Measurements from ENCODE around the gene PGAM5.
"Not testable (repeated sequence)": the region's sequence is repeated elsewhere in the genome, so short reads cannot be mapped to it uniquely, and the experiment has no call there.

Gene PGAM5

DNA sequence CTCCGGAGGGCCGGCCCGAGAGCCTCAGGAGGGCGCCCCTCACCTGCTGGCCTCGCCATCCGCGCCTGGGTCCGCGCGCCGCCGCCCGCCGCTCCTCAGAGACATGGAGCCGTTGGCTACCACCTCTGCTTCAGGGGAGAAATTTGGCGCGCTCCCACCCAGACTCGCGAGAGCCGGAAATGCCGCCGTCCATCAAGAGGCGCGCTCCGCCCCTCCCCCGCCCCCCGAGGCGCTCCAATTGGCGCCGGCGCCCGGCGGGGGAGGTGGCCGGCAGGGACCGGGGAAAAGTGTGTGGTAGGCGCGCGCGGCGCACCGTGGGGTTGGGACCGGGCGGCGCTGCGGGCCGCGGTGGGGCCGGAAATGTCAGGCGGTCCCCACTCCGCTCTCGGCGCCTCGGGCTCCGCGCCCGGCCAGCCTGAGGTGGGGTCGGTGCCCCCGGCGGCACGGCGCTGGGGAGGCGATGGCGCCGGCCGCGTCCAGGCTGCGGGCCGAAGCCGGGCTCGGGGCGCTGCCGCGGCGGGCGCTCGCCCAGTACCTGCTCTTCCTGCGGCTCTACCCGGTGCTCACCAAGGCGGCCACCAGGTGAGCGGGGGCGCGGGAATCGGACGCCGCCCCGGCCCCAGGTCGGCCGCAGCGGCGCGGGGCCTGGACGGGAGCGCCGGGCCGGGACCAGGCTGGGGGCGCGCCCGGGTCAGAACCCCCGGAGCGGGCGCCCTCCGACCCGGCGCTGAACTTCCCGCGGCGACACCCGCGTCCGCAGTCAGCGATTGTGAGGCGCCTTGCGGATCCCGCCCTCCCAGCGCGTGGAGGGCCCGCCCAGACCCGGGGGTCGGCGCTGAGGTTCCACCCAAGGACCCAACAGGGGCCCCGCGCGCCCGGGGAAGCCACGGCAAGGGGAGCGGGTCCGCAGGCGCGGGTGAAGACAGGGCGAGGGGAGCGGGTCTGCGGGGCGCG is 23.2 kb upstream of the PGAM5 start, which contains the start of the genes POLE and PXMP2:
TSS of gene POLE (minus strand) at position 132 of the 954 bp plus-strand sequence. CDS start at position 105, 27 bp downstream.
TSS of gene PXMP2 (plus strand) at position 377 of the 954 bp plus-strand sequence. CDS start at position 461, 84 bp downstream.
- in situ Hi-C loops (cut with MboI; ENCODE audit: low sequenced_read_pairs) = no loop called here

DNA sequence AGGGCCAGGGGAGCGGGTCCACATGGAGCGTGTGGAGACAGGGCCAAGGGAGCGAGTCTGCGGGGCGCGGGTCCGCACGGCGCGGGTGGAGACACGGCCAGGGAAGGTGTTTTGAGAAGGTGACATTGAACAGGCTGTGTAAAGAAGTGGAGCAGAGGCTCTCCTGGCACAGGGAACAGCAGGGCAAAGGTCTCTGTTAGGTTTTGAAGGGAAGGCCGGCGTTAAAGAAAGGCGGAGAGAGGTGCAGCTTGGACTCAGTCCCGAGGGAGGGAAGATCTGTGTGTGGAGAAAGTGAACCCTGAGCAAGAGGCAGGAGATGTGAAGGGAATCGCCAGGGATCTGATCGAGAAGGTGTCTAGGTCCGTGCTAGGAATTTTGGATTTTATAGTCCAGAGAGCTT is 21.4 kb upstream of the PGAM5 start:
- in situ Hi-C loops (cut with MboI; ENCODE audit: low sequenced_read_pairs) = no loop called here

DNA sequence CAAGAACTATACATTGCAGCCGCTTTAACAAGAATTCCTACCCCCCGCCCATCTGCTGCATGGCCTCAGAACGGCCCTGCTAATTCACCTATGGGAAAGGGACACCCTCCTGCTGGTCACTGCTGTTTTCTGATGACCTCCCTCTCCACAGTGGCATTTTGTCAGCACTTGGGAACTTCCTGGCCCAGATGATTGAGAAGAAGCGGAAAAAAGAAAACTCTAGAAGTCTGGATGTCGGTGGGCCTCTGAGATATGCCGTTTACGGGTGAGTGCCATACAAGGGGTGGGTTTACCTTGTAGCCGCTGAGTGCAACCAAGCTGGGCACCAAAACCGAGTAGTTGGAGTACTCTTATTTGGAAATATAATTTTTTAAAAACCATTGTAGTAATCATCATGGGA is 20.5 kb upstream of the PGAM5 start:
- in situ Hi-C loops (cut with MboI; ENCODE audit: low sequenced_read_pairs) = no loop called here

DNA sequence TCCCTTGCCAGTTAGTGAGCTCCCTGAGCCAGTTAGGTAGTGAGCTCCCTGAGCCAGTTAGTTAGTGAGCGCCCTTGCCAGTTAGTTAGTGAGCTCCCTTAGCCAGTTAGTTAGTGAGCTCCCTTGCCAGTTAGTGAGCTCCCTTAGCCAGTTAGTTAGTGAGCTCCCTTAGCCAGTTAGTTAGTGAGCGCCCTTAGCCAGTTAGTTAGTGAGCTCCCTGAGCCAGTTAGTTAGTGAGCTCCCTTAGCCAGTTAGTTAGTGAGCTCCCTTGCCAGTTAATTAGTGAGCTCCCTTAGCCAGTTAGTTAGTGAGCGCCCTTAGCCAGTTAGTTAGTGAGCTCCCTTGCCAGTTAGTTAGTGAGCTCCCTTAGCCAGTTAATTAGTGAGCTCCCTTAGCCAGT is 18.6 kb upstream of the PGAM5 start:
- in situ Hi-C loops (cut with MboI; ENCODE audit: low sequenced_read_pairs) = not testable (repeated sequence)

DNA sequence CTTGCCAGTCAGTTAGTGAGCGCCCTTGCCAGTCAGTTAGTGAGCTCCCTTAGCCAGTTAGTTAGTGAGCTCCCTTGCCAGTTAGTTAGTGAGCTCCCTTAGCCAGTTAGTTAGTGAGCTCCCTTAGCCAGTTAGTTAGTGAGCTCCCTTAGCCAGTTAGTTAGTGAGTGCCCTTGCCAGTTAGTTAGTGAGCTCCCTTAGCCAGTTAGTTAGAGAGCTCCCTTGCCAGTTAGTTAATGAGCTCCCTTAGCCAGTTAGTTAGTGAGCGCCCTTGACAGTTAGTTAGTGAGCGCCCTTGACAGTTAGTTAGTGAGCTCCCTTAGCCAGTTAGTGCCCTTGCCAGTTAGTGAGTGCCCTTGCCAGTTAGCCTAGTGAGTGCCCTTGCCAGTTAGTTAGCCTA is 15.8 kb upstream of the PGAM5 start:
- in situ Hi-C loops (cut with MboI; ENCODE audit: low sequenced_read_pairs) = not testable (repeated sequence)

DNA sequence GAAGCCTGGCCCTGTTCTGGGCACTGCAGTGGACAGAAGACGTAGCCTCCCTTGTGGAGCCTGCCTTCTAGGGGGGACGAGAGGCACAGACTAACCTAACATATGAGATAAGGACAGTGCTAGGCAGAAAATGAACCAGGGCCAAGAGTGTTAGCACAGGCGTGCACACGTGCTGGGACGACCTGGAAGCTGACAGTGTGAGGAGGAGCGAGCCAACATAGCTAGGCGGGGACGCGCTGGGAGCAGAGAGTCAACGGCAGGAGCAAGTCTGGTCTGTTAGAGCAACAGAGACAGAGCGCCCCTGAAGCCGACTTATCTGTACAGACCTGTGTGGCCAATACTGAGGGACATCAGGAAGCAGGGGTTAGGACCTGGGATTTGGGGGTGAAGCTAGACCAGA is 15.2 kb upstream of the PGAM5 start:
- in situ Hi-C loops (cut with MboI; ENCODE audit: low sequenced_read_pairs) = no loop called here

DNA sequence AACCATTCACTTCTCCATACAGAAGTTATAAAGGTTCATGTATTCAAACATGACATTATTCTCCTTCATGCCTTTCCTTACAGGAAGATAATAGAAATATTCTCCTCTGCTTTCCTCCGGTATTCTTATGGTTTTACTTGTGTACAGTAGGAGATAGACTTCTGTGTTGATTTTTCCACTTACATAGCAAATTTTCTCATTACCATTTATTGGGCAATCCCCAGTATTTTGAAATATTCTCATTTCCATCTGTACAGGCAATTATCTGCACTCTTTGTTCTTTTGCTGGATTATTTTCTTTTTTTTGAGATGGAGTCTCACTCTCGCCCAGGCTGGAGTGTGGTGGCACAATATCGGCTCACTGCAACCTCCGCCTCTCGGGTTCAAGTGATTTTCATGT is 12.3 kb upstream of the PGAM5 start:
- in situ Hi-C loops (cut with MboI; ENCODE audit: low sequenced_read_pairs) = no loop called here

DNA sequence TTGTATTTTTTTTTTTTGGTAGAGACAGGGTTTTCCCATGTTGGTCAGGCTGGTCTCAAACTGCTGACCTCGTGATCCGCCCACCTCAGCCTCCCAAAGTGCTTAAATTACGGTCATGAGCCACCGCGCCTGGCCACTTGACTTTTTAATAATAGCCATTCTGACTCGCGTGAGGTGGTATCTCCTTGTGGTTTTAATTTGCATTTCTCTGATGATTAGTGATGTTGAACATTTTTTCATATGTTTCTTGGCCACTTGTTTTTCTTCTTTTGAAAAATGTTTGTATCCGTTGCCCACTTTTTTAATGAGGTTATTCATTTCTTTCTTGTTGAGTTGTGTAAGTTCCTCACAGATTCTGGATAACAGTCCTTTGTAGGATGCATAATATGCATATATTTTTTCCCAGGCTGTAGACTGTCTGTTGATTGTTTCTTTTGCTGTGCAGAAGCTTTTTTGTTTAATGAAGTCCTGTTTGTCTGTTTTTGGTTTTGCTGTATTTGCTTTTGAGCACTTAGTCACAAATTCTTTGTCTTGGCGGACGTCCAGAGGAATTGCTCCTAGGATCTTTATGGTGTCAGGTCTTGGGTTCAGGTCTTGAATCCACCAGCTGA is 10.3 kb upstream of the PGAM5 start:
- in situ Hi-C loops (cut with MboI; ENCODE audit: low sequenced_read_pairs) = no loop called here

DNA sequence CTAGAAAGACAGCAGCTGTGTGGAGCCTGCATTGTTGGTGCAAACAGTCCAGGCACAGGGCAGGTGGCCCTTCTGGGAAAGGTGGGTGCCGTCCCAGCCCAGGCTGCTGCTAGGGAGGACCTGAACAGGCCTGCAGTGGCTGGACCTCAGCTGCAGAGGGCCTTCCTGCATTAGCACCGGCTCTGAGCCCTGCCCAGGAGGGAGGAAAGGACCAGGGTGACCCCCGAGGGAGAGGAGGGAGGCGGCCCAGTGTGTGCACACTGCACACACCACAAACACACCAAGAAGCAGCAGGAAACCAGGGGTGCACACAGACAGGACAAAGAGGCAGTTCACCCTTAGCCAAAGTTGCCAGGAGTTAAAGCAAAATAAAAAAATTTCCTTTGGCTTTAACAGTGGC is 8.0 kb upstream of the PGAM5 start:
- in situ Hi-C loops (cut with MboI; ENCODE audit: low sequenced_read_pairs) = no loop called here

DNA sequence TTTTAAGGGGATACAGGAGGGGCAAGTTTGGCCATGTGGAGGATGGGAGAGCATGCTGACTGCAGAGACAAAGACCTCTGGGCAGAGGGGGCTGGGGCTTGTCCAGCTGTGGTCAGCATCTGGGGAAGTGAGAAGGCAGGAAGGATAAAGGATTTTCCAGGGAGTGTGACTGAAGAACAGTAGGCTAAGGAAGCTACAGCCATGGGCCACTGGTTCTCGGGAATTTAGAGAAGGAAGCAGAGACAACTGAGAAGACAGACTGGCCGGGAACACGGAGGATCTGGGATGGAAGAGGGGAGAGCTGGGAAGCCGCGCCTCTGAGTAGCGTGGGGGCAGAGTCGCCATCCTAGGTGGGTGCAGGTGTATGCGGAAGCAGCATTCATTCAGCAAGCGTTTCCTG is 7.0 kb upstream of the PGAM5 start:
- in situ Hi-C loops (cut with MboI; ENCODE audit: low sequenced_read_pairs) = no loop called here

DNA sequence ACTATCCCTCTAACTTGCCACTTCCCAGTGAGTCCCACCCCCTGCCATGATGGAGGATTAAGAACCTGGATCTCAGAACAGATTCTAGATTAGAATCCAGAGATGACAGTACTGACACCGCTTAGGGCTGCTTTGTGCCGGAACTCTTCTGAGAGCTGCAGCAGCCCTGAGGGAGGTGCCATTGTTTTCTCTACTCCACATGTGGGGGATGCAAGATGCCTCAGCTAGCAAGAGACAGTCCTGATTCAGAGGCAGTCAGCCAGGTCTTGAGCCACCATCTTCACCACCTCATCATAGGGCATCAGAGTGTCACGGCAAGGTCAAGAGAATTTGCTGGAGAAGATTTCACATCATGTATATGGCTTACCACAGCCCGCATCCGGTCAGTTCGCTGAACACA is 3.4 kb upstream of the PGAM5 start:
- in situ Hi-C loops (cut with MboI; ENCODE audit: low sequenced_read_pairs) = no loop called here

DNA sequence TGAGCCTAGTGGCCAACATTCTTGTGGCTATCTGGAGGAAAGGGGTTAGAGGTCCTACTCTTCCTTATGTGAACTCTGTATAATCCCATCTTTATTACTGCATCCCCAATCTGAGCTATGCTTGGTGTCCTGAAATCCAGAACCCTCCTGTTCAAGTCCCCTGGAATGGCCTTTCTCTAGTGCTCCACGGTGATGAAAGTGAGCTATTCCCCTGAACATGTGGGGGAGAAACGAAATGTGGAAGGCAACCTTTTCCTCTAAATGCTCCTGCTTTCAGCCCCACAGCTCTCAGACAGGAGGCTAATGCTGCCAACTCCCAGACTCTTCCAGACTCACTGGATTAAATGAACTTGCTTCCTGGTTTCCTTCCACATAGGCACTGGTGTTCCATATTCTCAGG is 2.5 kb upstream of the PGAM5 start:
- in situ Hi-C loops (cut with MboI; ENCODE audit: low sequenced_read_pairs) = no loop called here

DNA sequence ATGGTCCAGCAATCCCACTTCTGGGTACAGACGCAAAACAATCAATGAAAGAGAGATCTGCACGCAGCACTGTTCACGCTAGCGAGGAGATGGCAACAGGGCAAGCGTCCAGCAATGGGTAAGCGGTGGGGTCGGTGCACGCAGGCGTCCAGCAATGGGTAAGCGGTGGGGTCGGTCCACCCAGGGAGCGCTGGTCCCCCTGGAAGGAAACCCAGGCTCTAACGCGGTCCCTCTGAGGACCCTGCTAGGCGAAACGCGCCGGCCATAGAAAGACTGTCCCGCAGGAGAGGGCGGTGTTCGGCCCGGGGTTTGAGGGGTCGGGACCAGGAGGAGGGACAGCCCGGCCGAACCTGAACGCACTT is 618 bp upstream of the PGAM5 start:
- in situ Hi-C loops (cut with MboI; ENCODE audit: low sequenced_read_pairs) = no loop called here

DNA sequence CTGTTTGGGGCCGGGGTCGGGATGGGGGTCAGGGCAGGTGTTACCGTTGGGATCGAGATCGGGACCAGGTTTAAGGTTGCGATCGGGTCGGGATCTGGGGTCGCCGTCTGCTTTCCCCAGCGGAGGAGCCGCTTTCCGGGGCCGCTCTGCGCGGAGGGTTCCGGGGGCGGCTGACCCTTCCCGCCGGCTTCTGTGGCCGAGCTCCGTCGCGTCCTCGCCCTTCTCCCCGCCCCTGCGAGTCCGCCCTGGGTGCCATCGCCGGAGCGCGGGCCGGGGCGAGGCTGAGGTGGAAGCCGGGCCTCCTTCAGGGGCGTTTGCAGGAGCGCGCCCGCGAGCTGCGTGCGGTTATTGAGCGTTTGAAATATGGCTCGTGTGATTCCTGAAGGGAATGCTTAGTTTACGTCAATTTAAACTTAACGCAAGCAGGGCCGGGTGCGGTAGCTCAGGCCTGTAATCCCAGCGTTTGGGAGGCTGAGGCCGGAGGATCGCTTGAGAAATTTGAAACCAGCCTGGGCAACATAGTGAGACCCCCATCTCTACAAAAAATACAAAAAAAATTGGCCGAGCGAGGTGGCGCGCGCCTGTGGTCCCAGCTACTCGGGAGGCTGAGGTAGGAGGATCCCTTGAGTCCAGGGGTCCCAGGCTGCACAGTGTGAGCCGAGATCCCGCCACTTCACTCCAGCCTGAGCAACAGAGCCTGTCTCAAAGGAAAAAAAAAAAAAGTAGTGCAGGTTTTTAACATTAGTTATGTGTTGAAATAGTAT is 620 bp downstream of the PGAM5 start:
- in situ Hi-C loops (cut with MboI; ENCODE audit: low sequenced_read_pairs) = no loop called here

DNA sequence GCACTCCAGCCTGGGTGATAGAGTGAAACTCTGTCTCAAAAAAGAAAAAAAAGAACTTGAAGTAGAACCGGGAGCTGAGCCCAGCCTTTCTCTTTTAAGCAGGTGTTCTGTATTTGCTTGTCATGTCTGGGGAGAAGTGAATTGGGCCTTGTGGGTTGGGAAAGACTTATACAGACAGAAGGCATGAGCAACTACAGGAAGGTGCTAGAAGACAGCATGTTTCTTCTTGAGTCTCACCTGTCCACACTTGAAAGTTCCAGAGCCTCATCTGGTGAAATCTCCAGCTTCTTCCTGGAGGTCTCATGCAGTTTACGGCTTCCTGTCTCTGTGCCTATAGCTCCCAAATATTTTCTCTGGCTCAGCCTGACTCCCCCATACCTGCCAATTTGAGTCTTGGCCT is 2.5 kb downstream of the PGAM5 start:
- in situ Hi-C loops (cut with MboI; ENCODE audit: low sequenced_read_pairs) = no loop called here

DNA sequence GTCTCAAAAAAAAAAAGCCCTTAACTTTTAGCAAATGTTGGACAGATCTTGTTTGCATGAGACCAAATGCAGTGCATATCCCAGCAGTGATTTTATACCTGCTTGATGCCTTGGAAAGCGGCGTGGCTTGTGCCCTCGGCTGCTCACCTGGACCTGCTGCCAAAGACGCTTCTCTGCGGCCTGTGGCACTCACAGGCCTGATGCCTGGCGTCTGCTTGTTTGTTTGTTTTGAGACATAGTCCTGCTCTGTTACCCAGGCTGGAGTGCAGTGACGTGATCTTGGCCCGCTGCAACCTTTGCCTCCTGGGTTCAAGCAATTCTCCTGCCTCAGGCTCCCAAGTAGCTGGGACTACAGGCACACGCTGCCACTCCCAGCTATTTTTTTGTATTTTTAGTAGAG is 5.2 kb downstream of the PGAM5 start:
- in situ Hi-C loops (cut with MboI; ENCODE audit: low sequenced_read_pairs) = no loop called here

DNA sequence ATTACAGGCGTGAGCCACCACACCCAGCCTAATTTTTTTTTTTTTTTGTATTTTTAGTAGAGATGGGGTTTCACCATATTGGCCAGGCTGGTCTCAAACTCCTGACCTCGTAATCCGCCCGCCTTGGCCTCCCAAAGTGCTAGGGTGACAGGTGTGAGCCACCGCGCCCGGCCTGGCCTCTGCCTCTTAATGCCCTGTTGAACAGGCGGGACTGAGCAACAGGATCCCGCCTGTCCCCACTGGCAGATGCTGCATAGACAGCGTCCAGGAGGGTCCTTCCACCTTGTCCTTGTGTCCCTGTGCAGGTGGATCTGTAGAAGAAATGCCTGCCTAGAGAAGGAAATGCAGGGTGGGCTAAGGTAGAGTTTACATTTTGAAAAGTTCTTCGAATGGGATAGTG is 5.7 kb downstream of the PGAM5 start:
- in situ Hi-C loops (cut with MboI; ENCODE audit: low sequenced_read_pairs) = no loop called here

DNA sequence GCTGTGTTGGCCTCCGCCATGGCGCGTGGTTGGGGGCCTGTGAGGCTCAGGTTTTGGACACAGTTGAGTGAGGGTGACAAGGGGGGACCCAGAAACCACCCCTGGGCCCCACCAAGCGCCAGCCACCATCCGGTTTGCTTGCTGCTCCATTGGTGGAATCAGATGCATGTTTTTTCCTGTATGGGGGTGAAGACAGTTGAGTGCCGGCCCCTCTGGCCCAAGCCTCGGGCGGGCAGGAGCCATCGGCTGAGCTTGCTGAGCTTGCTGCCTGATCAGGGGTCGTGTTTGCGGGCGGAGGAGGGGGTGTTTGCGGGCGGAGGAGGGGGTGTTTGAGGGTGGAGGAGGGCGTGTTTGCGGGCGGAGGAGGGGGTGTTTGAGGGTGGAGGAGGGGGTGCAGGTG is 6.4 kb downstream of the PGAM5 start:
- in situ Hi-C loops (cut with MboI; ENCODE audit: low sequenced_read_pairs) = no loop called here

DNA sequence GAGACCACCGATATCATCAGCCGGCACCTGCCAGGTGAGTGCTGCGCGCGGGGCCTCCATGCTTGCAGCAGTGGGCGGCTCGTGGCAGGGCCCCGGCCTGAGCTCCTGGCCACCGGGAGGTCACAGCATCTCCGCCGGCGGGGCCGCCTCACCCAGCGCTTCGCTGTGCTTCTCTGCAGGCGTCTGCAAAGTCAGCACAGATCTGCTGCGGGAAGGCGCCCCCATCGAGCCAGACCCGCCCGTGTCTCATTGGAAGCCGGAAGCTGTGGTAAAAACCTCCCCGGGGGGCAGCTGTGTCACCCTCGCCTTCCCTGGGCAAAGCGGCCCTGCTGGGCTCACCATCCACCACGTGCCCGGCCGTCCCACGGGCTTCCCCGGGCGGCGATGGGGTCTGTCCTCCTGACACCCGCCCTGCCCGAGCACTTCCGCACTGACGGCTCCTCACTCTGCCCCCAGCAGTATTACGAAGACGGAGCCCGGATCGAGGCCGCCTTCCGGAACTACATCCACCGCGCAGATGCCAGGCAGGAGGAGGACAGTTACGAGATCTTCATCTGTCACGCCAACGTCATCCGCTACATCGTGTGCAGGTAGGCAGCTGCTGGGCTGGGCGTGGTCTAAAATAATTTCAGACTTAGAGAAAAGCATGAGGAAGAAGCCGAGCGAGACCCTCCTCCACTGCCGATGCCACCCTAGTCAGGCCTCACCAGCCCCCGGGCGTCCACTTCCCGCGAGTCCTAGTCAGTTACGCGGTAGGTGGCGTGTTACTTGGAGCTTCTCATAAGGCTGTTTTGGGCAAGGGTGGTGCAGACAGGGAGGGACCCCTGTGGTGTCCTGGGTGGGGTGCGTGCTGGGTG is 7.1 kb downstream of the PGAM5 start:
- in situ Hi-C loops (cut with MboI; ENCODE audit: low sequenced_read_pairs) = no loop called here

DNA sequence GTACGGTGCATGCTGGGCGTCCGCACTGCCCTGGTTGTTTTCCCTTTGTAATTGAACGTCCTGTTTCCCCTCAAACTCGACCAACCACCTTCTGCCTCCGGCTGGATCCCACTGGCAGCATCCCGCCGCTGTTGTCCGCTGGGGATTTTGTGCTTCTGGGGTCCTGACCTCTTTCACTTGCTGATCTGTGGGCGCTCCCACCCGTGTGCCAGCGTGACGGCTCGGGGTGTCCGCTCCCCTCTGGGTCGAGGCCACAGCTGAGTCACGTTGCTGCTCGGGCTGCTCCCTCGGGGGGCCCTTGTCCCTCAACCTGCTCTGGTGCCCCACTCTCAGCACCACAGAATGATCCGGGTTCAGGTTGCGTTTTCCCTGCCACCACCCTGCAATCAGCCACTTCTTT is 8.0 kb downstream of the PGAM5 start:
- in situ Hi-C loops (cut with MboI; ENCODE audit: low sequenced_read_pairs) = no loop called here
